Stimulated activated CD4-positive, alpha-beta T cell treated with anti-CD3 and anti-CD28 coated beads, Interleukin-15, amount 100 ng/mL, for 48 hours (primary cell): ENCODE measurements around the gene KIF20B.
"Not testable (repeated sequence)": the region's sequence is repeated elsewhere in the genome, so short reads cannot be mapped to it uniquely, and the experiment has no call there.

Source experiments
- DNase-seq, 2 donors: peaks; one replicate each; pipeline ENCODE4 v3.0.0-alpha.2; 2020; ENCODE audit warnings: low read depth in 2 of 2

The KIF20B gene

DNA sequence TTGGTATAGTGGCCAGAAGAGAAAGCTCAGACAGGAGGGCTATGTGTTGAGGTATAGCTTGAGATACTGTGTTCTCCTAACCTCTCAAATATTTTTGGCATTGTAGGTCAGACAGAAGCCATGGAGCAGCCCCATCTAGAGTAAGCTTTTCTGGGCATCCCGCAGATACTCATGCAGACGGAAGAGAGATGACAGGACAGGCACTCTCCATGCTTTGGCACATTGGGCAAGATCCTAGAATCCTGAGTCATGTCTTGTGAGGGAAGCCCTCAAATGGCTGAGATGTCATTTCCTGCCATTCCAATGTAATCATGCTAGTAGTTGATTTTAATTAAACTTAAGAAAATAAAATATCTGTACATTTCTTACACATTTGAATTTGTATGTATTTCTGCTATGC, 16.8 kb upstream of the KIF20B start:
- DNase-seq = no peak

DNA sequence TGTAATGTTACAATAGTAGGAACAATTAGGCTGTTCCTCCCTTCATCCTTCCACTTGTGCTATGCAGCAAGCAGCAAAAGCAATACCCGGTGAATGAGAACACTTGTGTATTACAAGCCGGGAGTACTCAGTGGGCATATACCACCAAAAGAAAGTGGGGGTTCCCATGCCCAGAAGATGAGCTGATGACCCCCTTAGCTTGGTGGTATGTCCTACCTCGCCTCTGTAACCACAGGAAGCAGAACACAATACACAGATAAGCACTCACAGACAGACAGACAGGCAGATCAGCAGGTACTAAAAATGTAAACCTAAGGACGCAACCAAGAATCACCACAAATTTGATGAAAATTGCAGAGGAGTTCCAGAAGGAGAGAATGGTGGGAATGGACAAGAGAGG, 15.5 kb upstream of the KIF20B start:
- DNase-seq = no peak

DNA sequence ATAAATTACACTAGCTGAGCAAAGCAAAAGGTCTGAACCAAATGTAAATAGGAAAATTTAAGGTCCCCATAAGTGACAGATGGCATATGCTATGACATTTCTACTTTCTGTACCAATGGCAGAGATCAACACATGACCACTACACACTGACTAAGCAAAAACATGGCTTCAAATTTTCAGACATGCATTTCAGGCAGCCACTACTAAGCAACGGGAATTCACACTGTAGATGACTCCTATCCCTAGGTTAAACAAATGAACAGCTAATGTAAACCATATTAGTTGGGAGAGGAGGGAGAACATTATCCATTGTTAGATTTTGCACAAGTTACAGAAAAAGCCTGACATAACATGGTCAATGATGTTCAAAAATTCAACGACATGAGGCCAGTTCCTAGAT, 11.4 kb upstream of the KIF20B start:
- DNase-seq = no peak

DNA sequence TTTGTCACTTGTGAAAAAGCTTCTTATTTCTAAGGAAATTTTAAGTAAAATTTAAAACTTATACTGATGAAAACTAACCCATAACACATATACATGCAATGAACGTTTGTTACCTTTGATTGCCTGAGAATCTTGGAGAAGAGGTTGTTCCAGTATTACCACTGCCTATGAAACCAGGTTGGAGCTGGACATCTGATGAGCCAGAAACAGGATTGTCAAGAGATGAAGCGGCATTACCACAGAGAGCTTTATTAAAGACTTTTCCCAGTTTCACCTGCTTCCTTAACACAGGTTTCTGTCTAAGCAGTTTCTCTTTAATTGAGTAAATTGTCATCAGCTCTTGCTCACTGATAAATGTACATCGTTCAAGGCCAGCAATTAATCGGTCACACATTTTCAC, 9.0 kb upstream of the KIF20B start:
- no peak for DNase-seq

DNA sequence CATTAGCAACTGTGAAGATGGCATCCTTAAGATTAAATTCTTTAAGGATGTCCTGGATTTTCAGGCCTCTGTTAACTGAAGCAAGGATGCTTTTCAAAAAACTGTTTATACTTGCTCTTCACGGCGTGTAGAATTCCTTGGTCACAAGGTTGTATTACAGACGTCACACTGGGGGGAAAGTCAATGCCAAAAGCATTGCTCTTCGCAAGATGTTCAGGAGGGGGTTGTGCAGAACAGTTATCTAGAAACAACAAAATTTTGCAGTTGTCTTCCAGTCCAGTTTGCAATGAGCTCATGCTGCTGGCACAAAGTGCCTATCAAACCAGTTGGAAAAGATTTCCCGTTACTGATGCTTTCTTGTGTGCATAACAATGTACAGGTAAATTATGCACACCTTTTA, 8.2 kb upstream of the KIF20B start:
- no peak for DNase-seq

GRCh38 chr10:89695307-89695706, 6.1 kb upstream of the KIF20B start:
- DNase-seq = no peak

GRCh38 chr10:89697946-89698345, 3.4 kb upstream of the KIF20B start:
- no peak for DNase-seq

GRCh38 chr10:89699581-89700064, 1.8 kb upstream of the KIF20B start:
- no peak for DNase-seq

- DNase-seq = no peak
Measured at GRCh38 chr10:89700923-89701241, 508 bp upstream of the KIF20B start.

DNA sequence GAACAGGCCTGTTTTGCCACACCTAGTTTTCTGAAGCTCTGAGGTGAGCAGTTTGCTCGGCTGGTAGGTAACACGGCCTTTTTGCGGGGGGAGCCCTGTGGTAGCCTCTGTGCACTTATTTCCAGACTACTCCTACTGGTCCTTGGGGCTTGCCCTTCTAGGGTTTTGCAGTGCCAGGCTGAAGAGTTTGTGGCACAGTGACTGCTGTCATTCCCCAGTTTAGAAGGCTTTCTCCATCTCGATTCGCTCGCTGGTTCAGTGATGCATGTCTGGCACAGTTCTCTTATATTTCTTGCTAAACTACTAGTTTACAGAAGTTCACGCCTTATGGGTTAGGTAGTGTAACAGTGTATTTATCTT, 711 bp downstream of the KIF20B start:
- DNase-seq = no peak

DNA sequence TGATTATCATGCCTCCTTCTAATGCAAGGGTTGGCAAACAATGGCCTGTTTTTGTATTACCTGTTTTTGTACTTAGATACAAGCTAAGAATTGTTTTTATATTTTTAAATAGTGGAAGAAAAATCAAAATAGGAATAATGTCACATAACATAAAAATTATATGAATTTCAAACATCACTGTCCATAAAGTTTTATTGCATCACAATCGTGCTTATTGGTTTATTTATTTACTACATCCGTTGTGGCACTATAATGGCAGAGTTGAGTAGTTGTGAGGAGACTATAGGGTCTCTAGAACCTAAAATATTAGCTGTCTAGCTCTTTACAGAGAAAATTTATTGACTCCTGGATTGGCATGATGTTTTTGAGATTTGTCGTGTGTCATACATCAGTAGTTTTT, 4.1 kb downstream of the KIF20B start:
- DNase-seq = no peak

- DNase-seq = no peak
Measured at GRCh38 chr10:89706011-89706410, 4.6 kb downstream of the KIF20B start.

- no peak for DNase-seq
Measured at GRCh38 chr10:89707372-89707771, 6.0 kb downstream of the KIF20B start.

DNA sequence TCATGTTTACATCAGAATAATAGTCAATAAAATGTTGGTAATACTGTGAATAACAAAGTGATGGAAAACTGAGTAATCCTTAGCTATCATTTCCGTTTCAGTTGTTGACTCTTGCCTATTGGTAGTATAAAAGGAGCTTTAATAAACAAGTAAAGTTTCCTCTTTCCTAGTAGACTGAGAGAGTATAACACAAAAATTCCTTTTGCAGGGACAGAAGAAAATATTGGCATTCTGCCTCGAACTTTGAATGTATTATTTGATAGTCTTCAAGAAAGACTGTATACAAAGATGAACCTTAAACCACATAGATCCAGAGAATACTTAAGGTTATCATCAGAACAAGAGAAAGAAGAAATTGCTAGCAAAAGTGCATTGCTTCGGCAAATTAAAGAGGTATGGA, 9.4 kb downstream of the KIF20B start:
- DNase-seq = no peak

DNA sequence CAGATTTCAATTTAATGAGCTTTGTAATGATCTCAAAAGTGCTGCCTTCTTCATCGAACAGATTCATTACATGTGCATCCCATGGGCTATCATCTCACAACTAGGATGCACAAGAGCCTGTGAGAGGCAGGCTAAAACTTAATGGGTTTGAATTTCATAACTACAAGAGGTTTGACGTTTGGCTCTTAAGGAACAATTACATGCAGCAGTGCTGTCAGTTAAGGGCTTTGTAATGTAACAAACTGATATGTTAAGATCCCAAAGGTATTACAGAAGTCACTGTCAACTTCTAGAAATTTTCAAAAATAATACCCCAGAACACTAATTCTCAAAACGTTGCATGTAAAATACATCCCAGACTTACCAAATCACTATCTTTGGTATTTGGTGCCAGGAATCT, 33.2 kb downstream of the KIF20B start:
- no peak for DNase-seq

GRCh38 chr10:89738551-89739209, 37.3 kb downstream of the KIF20B start:
- DNase-seq = no peak

DNA sequence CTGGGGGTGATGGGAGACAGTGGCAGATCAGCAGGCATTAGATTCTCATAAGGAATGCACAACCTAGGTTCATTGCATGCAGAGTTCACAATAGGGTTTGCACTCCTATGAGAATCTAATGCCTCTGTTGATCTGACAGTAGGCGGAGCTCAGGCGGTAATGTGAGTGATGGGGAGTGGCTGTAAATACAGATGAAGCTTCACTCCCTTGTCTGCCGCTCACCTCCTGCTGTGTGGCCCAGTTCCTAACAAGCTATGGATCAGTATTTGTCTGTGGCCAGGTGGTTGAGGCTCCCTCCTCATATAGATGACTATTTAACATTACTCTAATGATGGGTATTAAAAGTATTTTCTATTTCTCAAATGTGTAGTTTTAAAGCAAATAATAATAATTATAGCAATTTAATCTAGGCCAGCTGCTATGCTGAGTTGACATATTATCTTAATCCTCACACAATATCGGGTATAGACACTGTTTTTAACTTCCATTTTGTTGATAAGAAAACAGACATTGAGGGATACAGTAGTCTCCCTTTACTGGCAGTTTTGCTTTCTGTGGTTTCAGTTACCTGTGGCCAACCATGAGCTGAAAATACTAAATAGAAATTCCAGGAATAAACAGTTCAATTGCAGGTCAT, 39.9 kb downstream of the KIF20B start:
- DNase-seq = no peak

GRCh38 chr10:89744026-89744425, 42.6 kb downstream of the KIF20B start:
- DNase-seq = no peak

DNA sequence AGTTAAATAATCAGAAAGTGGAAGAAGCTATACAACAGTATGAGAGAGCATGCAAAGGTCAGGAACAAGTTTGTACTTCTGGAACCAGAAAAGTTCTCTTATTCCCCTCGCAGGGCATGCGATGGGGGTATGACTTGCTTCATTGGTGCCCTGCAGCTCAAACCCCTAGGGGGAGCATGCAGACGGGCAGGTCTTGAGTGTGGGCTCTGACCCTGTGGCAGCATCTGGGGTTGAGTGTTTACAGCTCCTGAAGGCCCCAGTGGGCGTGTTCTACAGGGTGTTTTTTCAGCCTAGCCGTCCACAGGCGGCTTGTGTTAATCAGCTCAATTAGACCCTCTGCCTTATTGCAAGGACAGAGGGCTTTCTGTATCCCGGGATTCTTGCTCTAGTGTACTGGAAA, 44.5 kb downstream of the KIF20B start:
- DNase-seq = no peak

GRCh38 chr10:89750441-89750840, 49.1 kb downstream of the KIF20B start:
- DNase-seq = no peak

DNA sequence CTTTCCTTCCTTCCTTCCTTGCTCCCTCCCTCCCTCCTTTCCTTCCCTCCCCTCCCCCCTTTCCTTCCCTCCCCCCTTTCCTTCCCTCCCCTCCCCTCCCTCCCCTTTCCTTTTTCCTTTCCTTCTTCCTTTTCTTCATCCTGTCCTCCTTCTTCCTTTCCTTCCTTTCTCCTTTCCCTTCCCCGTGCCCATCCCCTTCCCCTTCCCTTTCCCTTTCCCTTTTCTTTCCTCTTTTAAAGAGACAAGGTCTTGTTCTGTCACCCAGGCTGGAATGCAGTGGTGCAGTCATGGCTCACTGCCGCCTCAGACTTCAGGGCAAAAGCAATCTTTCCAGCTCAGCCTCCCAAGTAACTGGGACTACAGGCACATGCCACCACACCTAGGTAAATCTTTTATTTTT, 54.0 kb downstream of the KIF20B start:
- no peak for DNase-seq

GRCh38 chr10:89759531-89759930, 58.1 kb downstream of the KIF20B start:
- DNase-seq = no peak

DNA sequence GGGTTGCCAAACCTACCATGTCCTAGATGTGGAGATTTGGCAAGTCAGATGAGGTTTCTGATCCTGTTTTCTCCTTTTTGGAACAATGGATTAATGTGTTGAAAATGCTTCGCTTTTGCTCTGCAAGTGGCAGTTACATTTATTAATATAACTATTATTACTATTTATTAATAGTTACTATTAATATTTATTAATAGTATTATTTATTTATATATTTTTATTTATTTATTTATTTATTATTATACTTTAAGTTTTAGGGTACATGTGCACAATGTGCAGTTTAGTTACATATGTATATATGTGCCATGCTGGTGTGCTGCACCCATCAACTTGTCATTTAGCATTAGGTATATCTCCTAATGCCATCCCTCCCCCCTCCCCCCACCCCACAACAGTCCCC, 62.3 kb downstream of the KIF20B start:
- DNase-seq = not testable (repeated sequence)

DNA sequence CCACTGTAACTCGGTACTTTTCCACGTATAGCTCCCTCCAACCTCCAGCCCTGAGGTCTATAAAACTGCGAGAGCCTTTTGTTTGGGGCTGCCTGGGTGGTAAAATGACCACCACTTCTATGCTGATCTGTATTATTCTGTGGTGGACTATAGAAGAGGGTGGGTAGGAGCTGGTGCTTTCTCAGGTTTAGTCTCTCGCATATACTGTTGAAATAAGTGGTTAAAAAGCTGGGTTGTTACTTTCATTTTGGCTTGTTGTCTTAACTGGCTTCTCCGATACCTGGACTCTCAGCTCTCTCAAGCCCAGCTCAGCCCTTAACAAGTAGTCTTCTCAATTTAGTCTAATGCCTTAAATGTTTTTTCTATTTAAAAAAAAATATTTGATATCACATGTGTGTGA, 70.3 kb downstream of the KIF20B start:
- DNase-seq = no peak
